ENCODE measurements around the gene LNPEP.

LNPEP gene

DNA sequence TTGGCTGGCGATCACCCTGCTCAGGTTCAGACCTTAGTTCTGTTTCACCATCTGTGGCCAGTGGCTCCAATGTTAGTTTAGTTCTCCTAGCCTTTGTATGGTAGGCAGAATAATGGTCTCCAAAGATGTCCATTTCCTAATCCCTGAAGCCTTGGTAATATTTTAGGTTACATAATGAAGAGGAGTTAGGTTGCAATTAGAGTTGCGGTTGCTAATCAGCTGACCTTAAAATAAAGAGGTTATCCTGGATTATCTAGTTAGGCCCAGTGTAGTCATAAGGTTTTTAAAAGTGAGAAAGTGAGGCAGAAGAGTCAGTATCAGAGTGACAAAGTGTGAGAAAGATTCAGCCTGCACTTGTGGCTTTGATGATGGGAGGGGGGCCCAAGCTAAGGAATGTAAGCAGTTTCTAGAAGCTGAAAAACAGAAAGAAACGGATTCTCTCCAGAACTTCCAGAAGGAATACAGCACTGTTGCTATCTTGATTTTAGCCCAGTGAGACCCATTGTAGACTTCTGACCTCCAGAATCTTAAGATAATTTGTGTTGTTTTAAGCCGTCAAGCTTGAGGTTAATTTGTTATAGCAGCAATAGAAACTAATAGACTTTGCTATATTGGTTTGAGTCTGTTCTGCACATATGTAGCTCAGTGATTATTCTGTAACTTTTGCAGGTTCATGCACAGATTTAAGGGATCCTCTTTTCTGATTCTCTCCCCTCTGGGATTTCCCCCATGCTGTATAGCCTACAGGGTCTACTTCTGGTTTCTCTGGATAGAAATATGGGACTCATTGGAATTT is 21.6 kb downstream of the LNPEP start:
- in situ Hi-C loops (cut with MboI; ENCODE audit: low sequenced_read_pairs): no loop called here

DNA sequence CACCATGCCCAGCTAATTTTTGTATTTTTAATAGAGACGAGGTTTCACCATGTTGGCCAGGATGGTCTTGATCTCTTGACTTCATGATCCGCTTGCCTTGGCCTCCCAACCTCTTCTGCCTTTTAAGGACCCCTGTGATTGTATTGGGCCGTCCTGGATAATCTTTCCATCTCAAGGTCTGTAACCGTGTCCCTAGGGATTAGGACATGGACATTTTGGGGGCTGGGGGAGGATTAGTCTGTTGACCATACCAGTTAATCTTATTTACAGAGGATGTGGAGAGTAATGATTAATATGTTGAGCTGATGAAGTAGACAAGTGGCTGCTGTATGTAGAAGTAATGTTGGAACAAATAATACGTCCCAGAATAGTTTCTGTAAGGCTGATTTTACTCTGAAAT is 23.1 kb downstream of the LNPEP start:
- in situ Hi-C loops (cut with MboI; ENCODE audit: low sequenced_read_pairs): no loop called here

DNA sequence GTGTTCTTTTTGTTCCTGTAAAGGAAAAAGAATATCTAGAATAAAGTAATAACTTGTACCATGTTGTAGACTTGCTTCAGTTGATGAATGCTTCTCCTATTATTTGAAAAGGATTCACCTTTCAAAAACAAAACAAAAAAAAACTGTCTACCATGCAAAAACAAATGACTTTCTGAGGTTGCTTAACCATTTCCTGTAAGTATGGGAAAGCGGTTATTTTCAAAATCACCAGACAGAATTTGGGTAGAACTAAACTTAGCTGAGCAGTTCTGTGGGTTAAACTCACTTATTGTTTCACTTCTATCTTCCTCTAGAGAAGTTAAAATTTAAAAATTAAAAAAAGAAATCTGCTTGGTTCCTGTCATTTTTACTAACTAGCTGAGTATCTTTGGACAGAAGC is 25.2 kb downstream of the LNPEP start:
- in situ Hi-C loops (cut with MboI; ENCODE audit: low sequenced_read_pairs): no loop called here

DNA sequence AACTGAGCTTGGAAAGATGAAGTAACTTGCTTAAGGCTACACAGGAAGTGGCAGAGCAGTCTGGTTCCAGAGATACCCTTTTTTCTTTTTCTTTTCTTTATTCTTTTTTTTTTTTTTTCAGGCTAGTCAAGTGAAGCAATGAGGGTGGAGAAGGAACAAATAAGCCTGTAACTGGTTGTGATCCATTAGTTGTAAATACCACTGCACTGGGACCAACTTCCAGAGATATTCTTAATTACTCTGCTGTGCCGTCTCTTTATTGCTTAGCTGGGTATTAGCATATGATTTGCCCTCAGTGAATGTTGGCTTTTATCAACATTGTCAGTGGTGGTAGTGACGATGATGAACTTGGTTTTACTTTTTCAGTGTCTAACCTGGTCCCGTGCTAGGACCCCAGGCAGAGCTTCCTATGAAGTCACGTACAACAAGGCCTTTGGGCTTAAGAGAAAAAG is 26.7 kb downstream of the LNPEP start:
- in situ Hi-C loops (cut with MboI; ENCODE audit: low sequenced_read_pairs): no loop called here

DNA sequence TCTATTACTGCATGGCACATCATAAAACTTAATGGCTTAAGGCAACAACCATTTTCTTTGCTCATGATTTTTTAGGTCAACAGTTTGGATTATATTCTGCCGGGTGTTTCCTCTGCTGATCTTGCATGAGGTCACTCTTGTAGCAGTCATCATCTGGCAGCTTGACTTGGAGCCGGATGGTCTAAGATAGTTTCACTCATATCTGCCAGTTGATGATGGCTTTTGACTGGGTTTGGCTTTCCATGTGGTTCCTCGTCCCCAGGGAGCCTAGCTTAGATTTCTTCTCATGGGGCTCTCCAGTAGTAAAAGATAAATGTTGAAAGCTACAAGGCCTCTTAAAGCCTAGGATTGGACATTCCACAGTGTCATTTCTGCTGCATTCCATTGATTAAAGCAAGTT is 27.4 kb downstream of the LNPEP start:
- in situ Hi-C loops (cut with MboI; ENCODE audit: low sequenced_read_pairs): no loop called here

DNA sequence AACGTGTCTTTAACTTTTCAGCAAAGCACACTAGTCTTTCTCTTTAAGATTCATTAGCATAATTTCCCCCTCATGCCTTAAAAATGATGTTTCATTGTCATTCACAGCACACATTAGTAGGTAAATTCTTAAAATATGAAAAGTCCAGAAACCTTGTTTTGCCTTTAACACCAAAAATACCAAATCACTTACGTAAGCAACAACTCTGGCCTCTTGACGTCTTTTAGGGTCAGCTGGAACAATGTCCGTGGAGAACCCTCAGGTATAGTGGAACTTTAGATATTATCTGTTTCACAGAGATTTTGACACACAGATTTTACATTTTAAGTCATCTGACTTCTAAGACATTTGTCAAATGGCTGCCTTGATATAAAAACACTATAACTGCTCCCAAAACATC is 30.9 kb downstream of the LNPEP start:
- in situ Hi-C loops (cut with MboI; ENCODE audit: low sequenced_read_pairs): no loop called here

DNA sequence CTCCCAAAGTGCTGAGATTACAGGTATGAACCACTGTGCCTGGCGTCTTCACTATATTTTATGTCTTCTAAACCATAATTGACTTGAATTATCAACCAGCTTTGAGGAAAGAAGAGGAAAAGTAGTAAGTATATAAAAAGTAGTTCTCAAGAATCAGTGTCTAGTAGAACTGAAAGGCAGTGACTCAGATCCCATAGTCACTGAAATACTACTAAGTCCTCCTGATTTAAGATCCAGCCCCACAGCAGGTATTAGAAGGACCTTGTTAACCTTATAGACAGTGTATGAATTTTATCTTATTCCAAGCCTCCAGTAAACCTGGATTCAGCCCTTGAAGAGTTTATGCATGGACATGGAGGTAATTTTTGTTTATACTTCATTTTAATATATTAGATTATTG is 31.5 kb downstream of the LNPEP start:
- in situ Hi-C loops (cut with MboI; ENCODE audit: low sequenced_read_pairs): no loop called here

DNA sequence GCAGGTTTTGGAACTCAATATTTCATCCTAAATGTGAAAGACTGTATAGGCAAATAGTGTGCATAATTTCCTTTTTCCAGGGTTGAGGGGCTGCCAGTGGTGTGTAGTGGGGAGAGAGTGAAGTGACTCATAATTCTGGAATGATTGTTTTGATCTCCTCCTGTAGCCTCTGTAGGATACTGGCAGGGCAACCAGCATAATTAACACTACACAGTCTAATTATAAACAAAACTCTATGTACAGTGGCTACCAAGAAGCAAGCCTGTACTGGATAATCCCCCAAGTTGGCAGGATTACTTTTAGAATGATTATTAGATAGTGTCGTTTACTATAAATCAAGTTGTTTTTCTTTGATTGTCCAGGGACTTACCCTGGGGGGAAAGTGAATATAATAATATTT is 32.2 kb downstream of the LNPEP start:
- in situ Hi-C loops (cut with MboI; ENCODE audit: low sequenced_read_pairs): no loop called here

DNA sequence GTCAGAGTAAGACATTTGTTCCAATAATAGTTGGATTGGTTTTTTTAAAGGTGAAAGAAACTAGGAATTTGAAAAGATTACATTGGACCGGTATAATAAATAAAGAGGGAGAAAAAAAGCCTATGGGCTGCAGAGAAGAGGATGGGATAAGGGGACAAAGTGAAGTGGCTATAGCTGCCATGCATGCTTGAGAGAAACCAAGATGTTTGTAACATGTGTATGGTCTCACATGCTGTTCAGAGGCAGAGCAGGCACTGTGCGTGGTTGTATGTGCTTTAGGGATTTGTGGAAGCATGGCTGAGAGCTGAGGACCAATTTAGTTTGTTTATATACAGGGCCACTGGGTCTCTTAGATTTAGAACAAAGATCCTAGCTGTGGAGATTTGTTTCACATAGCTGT is 32.7 kb downstream of the LNPEP start:
- in situ Hi-C loops (cut with MboI; ENCODE audit: low sequenced_read_pairs): no loop called here

DNA sequence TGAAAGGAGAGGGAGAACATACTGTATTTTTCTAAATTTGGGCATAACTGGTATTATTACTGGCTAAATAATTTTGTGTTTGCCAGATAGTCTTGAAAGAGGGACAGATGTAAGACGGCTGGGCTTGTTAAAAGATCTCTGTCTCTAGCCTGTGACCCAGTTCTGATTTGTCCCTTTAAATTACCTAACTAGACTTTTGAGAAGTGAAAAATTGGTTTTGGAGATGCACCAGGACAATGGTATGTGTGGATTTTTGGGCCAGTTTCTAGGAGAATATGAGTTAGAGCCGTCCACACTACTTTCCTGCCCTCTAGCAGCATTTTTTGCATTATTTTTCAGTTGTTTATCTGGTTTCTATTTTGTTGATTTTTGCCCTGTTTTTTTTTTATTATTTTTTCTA is 33.5 kb downstream of the LNPEP start:
- in situ Hi-C loops (cut with MboI; ENCODE audit: low sequenced_read_pairs): no loop called here

DNA sequence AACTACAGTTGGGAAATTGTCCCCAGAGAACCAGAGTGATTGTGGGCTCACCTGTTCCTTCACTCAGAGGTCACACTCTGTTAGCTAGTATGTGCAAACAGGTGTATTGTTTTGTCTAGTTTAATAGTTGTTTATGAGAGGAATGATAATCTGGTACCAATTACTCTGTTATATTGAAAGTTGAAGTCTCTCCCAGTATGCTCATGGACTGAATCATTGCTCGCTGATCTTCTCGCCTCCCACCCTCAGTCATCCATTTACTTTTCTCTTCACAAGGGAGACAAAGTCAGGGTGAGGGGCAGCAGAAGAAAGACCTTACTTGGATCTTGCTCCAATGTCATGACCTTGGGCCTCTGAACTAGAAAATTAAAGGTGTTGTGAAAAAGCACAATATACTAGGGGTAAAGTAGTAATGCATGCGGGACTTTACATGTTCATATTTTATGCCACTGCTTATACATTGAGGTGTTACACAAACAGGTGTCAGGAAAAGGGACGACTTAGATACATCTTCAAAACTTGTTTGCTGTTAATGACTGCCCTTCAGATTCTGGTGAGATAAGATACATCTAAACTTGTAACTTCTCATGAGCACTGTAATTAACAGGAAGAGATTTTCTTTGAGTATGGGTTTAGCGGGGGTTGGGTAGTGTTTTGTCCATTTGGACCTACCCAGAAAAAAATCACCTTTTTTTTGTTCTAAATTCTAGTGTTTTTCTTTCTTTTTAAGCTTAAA is 36.9 kb downstream of the LNPEP start:
- in situ Hi-C loops (cut with MboI; ENCODE audit: low sequenced_read_pairs): no loop called here

DNA sequence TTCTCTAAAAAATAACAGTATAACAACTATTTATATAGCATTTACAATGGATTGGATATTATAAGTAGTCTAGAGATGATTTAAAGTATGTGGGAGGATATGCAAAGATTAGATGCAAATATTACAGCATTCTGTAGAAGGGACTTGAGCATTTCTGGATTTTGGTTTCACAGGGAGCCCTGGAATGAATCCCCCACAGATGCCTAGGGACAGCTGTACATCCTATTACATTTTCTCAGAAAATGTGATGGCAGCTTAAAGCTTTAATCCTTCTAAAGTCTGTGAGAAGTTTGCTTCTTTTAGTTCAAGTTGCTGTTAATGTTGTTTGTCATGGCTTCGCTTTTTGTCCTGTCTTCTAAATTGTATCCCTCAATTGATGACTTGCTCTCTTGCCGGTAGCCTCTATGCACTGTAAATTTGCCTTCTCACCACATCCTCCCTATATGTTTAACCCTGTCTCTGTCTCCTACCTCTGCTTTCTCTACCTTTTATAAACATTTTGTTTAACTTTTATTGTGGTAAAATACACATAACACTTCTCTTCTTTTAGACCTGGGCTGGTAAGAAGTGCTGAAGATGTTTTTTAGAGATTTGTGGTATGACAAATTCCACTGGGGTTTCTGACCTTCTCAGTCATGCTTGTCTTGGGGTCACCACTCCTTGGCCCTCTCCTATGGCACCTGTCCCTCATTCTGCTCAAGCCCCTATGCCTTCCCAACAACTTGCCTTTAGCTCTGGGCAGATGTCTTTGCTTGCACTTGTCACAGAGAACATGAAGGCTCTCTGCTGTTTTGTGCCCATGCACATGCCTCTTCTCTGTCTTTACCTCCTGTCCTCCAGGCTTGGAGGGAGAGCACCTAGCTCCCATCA is 37.9 kb downstream of the LNPEP start:
- in situ Hi-C loops (cut with MboI; ENCODE audit: low sequenced_read_pairs): no loop called here

DNA sequence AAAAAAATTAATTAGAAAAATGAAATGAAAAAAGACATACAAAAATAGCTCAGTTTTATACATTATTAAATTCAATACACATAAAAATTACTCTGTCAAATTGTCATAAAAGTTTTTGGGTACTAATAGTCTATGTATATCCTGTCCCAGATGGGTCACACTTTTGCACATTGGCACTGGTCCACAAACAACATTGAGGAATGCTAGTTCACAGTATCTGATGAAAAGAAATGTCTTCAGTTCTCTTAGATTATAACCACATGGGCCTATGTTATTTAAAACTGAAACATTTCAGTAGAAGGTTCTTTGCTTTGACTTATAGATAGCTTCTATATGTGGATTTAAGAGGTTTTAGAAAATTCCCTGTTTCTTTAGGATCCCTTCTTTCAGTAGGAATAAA is 39.8 kb downstream of the LNPEP start:
- in situ Hi-C loops (cut with MboI; ENCODE audit: low sequenced_read_pairs): no loop called here

DNA sequence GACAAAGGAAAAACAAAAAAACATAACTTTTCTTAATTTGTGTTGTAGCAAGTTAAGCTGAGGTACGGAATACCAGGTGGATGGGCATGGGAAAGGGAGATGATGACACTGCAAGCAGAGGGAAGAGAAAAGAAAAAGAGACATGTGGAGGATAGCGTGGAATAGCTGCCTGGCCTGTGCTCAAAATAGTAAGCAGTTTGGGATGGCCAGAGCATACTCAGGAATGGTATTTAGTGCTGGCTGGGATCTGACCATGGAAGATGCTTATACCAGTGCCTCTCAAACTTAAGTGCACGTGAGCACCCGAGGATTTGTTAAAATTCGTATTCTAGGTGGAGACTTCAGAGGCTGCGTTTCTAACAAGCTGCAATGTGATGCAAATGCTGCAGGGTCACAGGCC is 41.3 kb downstream of the LNPEP start:
- in situ Hi-C loops (cut with MboI; ENCODE audit: low sequenced_read_pairs): no loop called here

DNA sequence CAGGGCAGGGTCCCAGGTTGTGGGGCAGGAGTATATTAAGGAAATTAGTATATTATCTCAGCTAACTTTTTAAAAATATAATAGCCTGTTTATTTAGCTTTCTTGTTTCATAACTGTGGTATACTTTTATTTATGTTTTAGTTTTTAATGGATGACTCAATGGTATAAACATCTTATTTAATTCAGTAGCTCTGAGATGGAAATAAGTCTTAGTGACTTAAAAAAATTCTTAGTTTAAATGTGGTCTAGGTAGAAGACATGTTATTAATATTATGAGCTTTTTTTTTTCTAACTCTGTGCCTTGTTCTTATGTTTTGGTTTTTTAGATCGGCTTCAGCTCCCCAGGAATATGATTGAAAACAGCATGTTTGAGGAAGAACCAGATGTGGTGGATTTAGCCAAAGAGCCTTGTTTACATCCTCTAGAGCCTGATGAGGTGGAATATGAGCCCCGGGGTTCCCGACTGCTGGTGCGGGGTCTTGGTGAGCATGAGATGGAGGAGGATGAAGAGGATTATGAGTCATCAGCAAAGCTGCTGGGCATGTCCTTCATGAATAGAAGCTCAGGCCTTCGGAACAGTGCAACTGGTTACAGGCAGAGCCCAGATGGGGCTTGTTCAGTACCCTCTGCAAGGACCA is 43.1 kb downstream of the LNPEP start:
- in situ Hi-C loops (cut with MboI; ENCODE audit: low sequenced_read_pairs): no loop called here

DNA sequence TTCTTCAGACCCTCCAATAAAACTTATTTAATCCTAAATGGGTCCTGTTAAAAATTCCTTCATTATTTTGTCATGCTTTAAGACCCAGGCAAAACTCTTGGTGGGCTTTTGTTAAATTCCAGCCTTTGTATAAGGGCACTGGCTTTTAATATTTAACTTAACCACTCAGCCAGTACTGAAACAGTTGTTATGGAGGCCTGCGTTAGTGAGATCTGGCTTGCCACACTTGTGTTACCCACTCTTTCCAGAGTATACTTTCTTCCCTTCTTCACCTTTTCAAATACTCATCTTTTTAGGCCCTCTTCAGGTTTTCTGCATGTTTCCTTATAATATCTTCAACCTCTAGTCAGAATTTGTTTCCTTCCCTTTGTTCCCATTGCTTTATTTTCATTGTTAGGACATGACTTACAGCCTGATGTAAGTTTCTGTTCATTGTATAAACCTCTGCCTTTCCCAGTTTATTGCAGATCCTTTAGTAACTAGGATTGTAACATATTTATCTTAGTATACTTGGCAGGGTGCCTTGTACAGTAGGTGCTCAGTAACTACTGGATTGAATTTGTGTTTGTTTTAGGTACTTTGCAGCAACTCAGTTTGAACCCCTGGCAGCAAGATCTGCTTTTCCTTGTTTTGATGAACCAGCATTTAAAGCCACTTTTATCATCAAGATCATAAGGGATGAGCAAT is 48.8 kb downstream of the LNPEP start:
- in situ Hi-C loops (cut with MboI; ENCODE audit: low sequenced_read_pairs): no loop called here

DNA sequence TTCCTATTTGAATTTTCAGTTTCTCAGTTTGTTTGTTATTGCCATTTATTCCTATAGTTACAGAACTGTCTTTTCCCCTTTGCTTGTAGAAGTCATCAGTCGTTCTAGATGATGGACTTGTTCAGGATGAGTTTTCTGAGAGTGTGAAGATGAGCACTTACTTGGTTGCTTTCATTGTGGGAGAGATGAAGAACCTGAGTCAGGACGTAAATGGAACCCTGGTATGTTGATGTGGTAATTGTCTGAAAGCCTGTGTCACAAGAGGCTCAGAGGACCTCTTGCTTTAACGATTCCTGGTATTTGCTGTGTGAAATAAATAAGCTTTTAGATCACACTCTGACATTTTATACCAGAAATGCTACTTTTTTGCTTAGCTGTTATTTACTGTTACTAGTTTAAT is 50.6 kb downstream of the LNPEP start:
- in situ Hi-C loops (cut with MboI; ENCODE audit: low sequenced_read_pairs): no loop called here

DNA sequence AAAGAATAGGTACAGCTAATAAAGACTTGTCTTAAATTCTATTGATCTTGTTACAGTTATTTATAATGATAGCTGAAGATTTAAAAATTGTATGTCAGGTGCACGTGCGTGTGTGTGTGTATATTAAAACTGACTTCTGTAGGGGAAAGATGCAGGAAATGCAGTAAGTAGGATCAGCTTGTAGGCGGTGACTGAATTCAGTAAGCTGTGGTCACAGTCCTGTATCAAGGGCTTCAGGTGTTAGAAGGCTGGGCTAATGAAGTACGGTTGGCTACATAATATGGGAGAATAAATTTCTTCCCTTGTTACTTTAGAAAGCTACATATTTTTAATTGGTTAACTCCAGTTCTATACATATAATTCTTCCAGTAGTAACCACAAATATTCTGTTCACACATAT is 54.2 kb downstream of the LNPEP start:
- in situ Hi-C loops (cut with MboI; ENCODE audit: low sequenced_read_pairs): no loop called here

DNA sequence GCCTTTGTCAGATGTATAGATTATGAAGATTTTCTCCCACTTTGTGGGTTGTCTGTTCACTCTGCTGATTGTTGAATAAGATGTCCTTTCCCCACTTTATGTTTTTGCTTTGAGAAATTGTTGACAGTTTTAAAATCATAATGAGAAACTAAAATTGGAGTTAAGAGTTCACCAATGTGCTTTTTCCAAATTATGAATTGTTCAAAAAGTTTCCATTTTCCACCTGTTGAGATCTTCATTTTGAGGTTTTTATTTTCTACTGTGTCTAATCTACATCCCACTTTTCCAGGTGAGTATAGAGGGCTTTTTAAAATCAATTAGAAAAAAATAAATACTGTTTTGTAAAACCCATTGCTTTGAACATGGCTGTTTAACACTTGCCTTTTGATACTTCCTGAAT is 55.8 kb downstream of the LNPEP start:
- in situ Hi-C loops (cut with MboI; ENCODE audit: low sequenced_read_pairs): no loop called here

DNA sequence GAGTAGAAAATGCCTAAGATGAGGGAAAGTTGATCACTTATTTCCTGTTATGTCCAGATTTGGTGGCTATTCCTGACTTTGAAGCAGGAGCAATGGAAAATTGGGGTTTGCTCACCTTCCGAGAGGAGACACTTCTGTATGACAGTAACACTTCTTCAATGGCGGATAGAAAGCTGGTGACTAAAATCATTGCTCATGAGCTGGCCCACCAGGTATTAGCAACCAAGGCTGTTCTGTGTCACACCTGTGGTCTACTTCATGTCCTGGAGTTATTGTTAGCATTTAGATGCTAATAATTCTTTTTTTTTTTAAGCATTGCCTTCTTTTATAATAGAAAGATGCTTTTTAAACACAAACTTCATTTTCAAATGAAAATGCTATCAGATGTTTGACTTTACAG is 57.9 kb downstream of the LNPEP start:
- in situ Hi-C loops (cut with MboI; ENCODE audit: low sequenced_read_pairs): no loop called here

DNA sequence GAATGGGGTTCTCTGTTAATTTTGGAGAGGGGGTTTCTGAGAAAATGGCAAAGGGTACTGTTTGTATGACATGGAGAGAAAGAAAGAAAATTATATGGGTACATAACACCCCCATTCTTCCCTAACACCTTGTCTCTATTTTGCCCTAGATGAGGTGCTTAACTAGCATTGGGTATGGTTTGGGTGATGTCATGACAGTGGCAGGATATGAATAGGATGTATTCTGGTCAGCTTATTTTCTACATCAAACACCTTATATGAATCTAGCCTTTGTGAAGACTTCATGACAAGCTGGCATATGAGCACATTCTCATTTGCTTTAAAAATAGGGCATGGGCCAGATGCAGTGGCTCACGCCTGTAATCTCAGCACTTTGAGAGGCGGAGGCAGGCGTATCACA is 58.6 kb downstream of the LNPEP start:
- in situ Hi-C loops (cut with MboI; ENCODE audit: low sequenced_read_pairs): no loop called here

Measured in HL-60/S4 (cell line).